Neural crest cell (in vitro differentiated cells): ENCODE measurements around the gene DAZL. TPM values are rescaled to one million over a fixed set of nuclear protein-coding genes. Genes with fewer than 3 reads are reported as not detected.

Source experiments
- DNase-seq: peaks from one replicate; pipeline ENCODE4 v3.0.0; 2021; ENCODE audit warnings: low read depth, mixed read lengths, low spot score
- H3K27ac Mint-ChIP-seq: one replicate; pipeline ENCODE4 v1.8.0; 2021; ENCODE audit warnings: mild to moderate bottlenecking, mixed read lengths; ENCODE audit not compliant: unreplicated experiment
- H3K27me3 Mint-ChIP-seq: 2 replicates; pipeline ENCODE4 v1.8.0; 2021; ENCODE audit warnings: low read depth, mild to moderate bottlenecking, mixed read lengths
- H3K36me3 Mint-ChIP-seq: 2 replicates; pipeline ENCODE4 v1.8.0; 2021; ENCODE audit warnings: low read depth, mild to moderate bottlenecking, mixed read lengths
- H3K4me1 Mint-ChIP-seq: 2 replicates; pipeline ENCODE4 v1.8.0; 2021; ENCODE audit warnings: mixed read lengths
- H3K4me3 Mint-ChIP-seq: one replicate; pipeline ENCODE4 v1.8.0; 2021; ENCODE audit warnings: mild to moderate bottlenecking, mixed read lengths
- H3K9me3 Mint-ChIP-seq: 2 replicates; pipeline ENCODE4 v1.8.0; 2021; ENCODE audit warnings: mixed read lengths
- CTCF ChIP-seq: fragments of 200-600 bp; sonication (generic); conservative IDR thresholded peaks from 2 replicates; pipeline ENCODE4 v1.5.0; 2021; ENCODE audit warnings: antibody characterized with exemption, mild to moderate bottlenecking
- total RNA-seq: library from RNA; stranded (reverse); gene quantifications from 2 replicates; pipeline ENCODE4 v1.2.1, GENCODE V29; 2021

The DAZL gene
- total RNA-seq, 1 donor from 2014 or later: not detected

GRCh38 chr3:16595778-16596177 is 9.4 kb downstream of the DAZL start:
- Mint-ChIP-seq H3K36me3 (no peaks in the 10 kb centered on the region), H3K9me3 (no peaks in the 10 kb centered on the region), H3K4me1 (no peaks in the 10 kb centered on the region), H3K4me3 (no peak overlapping the region), H3K27me3 (peaks cover 14% of the 10 kb centered on the region), H3K27ac (no peak overlapping the region)
- DNase-seq: no peak
- no peak for TF ChIP-seq CTCF

GRCh38 chr3:16589867-16590624 is 15.2 kb downstream of the DAZL start:
- no peaks in the 10 kb centered on the region for H3K4me1 Mint-ChIP-seq
- no peak overlapping the region for H3K27ac Mint-ChIP-seq
- DNase-seq: no peak
- H3K4me3 Mint-ChIP-seq: no peak overlapping the region
- no peak for TF ChIP-seq CTCF
- no peaks in the 10 kb centered on the region for H3K9me3 Mint-ChIP-seq
- no peaks in the 10 kb centered on the region for H3K36me3 Mint-ChIP-seq
- no peaks in the 10 kb centered on the region for H3K27me3 Mint-ChIP-seq

GRCh38 chr3:16589120-16589519 is 16.1 kb downstream of the DAZL start:
- no peak for DNase-seq
- no peaks in the 10 kb centered on the region for H3K4me1 Mint-ChIP-seq
- no peak for TF ChIP-seq CTCF
- no peak overlapping the region for H3K27ac Mint-ChIP-seq
- no peaks in the 10 kb centered on the region for H3K27me3 Mint-ChIP-seq
- H3K4me3 Mint-ChIP-seq: no peak overlapping the region
- H3K36me3 Mint-ChIP-seq: no peaks in the 10 kb centered on the region
- H3K9me3 Mint-ChIP-seq: no peaks in the 10 kb centered on the region

- TF ChIP-seq CTCF: no peak
- H3K4me1 Mint-ChIP-seq: no peaks in the 10 kb centered on the region
- H3K27ac Mint-ChIP-seq: no peak overlapping the region
- no peaks in the 10 kb centered on the region for H3K9me3 Mint-ChIP-seq
- no peaks in the 10 kb centered on the region for H3K36me3 Mint-ChIP-seq
- H3K27me3 Mint-ChIP-seq: no peaks in the 10 kb centered on the region
- H3K4me3 Mint-ChIP-seq: no peak overlapping the region
- DNase-seq: no peak
Observed at GRCh38 chr3:16587681-16588060, 17.6 kb downstream of the DAZL start.

GRCh38 chr3:16587047-16587680 is 18.1 kb downstream of the DAZL start:
- DNase-seq: no peak
- Mint-ChIP-seq H3K4me3 (no peak overlapping the region), H3K27me3 (no peaks in the 10 kb centered on the region), H3K36me3 (no peaks in the 10 kb centered on the region), H3K27ac (no peak overlapping the region), H3K4me1 (no peaks in the 10 kb centered on the region), H3K9me3 (no peaks in the 10 kb centered on the region)
- TF ChIP-seq CTCF: no peak
